Ovary (tissue), 3 donors: ENCODE data around the gene CCS.

Experiments
- EP300 ChIP-seq: sonication (generic); formaldehyde crosslinking; IDR thresholded peaks from one replicate; pipeline ENCODE4 v1.6.1; 2017; ENCODE audit warnings: antibody characterized with exemption
- POLR2A ChIP-seq: fragments of 450-650 bp; IDR thresholded peaks from one replicate; pipeline ENCODE4 v1.6.1; 2017; ENCODE audit warnings: antibody characterized with exemption, mild to moderate bottlenecking, moderate library complexity
- TF ChIP-seq, protein P1 (sequence below), 3 donors: fragments of 450-650 bp in 2 of 3; fragments of 200-600 bp in 1 of 3; IDR thresholded peaks; one replicate each; pipeline versions ENCODE4 v1.5.1 to v1.8.0; 2016 to 2022; ENCODE audit warnings: antibody characterized with exemption in 3 of 3, mild to moderate bottlenecking in 1 of 3
- donor health status: DM: no; HTN: no; CAD: no.

DNA sequence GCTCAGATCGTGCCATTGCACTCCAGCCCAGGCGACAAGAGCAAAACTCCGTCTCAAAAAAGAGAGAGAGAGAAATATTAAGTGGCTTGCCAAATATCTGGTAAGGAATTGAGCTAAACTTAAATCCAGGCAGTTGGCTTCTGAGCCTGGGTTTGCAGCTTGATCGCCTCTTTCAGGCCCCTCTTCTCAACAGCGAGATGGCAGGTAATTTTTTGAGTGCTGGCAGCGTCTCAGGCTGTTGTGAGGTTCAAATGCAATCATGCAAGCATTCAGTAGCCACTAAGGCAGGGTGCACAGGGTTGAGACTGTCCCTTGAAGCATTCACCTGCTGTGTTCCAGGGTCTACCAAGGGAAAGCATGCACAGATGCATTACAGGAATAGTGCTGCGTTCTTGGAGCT lies 23.9 kb upstream of the CCS start:
- TF ChIP-seq, protein P1, sequence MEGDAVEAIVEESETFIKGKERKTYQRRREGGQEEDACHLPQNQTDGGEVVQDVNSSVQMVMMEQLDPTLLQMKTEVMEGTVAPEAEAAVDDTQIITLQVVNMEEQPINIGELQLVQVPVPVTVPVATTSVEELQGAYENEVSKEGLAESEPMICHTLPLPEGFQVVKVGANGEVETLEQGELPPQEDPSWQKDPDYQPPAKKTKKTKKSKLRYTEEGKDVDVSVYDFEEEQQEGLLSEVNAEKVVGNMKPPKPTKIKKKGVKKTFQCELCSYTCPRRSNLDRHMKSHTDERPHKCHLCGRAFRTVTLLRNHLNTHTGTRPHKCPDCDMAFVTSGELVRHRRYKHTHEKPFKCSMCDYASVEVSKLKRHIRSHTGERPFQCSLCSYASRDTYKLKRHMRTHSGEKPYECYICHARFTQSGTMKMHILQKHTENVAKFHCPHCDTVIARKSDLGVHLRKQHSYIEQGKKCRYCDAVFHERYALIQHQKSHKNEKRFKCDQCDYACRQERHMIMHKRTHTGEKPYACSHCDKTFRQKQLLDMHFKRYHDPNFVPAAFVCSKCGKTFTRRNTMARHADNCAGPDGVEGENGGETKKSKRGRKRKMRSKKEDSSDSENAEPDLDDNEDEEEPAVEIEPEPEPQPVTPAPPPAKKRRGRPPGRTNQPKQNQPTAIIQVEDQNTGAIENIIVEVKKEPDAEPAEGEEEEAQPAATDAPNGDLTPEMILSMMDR (IDR thresholded peaks at IDR 0.05): no peak
- no peak for TF ChIP-seq EP300
- TF ChIP-seq POLR2A: no peak
